HG03280 (cell line): Measurements from ENCODE around the gene UTP20.

Experiments used
- ATAC-seq: cut with Tn5 transposase; IDR thresholded peaks from one replicate; pipeline ENCODE4 v1.9.1; 2021; ENCODE audit warnings: mild to moderate bottlenecking, moderate library complexity; ENCODE audit not compliant: unreplicated experiment

Gene UTP20

GRCh38 chr12:101424620-101425019, 144.7 kb downstream of the UTP20 start:
- ATAC-seq, result no peak

- ATAC-seq, result no peak
Measured at GRCh38 chr12:101430456-101430855, 150.6 kb downstream of the UTP20 start.

- no peak for ATAC-seq
Measured at GRCh38 chr12:101436136-101436535, 156.2 kb downstream of the UTP20 start.
